Measurements from ENCODE around the gene TMEM41A.
"Not testable (repeated sequence)": the region's sequence is repeated elsewhere in the genome, so short reads cannot be mapped to it uniquely, and the experiment has no call there.

Gene TMEM41A

DNA sequence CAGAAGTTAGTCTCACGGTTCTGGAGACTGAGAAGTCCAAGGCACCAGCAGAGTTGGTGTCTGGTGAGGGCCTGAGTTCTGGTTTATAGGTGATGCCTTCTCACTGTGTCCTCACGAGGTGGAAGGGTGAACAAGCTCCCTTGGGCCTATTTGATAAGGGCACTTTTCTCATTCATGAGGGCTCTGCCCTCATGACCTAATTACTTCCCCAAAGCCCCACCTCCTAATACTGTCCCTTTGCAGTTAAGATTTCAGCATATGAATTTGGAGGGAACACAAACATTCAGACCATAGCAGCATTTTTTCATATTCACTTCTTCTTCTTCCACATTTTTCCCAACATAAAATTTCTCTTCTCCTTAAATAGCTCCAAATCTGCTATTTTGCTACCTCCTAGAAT lies 41.5 kb downstream of the TMEM41A start:
- DNase-seq (ENCODE audit: low read depth): no peak
- TF ChIP-seq, protein P1, sequence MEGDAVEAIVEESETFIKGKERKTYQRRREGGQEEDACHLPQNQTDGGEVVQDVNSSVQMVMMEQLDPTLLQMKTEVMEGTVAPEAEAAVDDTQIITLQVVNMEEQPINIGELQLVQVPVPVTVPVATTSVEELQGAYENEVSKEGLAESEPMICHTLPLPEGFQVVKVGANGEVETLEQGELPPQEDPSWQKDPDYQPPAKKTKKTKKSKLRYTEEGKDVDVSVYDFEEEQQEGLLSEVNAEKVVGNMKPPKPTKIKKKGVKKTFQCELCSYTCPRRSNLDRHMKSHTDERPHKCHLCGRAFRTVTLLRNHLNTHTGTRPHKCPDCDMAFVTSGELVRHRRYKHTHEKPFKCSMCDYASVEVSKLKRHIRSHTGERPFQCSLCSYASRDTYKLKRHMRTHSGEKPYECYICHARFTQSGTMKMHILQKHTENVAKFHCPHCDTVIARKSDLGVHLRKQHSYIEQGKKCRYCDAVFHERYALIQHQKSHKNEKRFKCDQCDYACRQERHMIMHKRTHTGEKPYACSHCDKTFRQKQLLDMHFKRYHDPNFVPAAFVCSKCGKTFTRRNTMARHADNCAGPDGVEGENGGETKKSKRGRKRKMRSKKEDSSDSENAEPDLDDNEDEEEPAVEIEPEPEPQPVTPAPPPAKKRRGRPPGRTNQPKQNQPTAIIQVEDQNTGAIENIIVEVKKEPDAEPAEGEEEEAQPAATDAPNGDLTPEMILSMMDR (conservative IDR thresholded peaks at IDR 0.05; ENCODE audit: low read depth, low read length): no peak
- H3K4me3 ChIP-seq (ENCODE audit: low read length): no peak overlapping the region

DNA sequence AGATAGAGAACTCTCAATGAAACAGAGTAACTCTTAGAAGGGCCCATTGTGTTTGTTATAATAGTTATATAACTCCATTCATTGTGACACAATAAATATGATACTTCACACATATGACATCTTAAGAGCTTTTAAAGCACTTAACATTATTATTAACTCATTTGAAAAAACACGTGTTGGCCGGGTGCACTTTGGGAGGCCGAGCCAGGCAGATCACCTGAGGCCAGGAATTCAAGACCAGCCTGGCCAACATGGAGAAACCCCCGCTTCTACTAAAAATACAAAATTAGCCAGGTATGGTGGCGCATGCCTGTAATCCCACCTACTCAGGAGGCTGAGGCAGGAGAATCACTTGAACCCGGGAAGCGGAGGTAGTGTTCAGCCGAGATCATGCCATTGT lies 47.4 kb downstream of the TMEM41A start:
- not testable (repeated sequence) for DNase-seq (ENCODE audit: low read depth); H3K4me3 ChIP-seq (ENCODE audit: low read length)

DNA sequence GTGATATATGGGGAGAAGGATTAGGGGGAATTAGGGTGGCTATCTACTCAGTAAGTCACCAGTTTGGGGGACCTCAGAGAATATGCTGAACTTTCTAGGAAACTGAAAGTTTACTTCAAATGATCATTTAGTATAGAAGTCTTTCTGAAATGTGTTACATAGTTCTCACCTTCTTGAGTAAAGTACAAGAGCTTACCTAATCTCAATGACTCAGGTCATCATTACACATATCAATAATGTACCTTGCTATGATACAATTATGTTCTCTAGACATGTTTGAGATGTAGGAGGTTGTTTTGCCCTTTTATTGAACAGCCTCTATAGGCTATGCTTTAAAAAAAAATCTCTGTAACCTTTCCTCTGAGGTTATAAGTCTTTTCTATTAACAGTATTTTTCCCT lies 50.7 kb downstream of the TMEM41A start:
- no peak overlapping the region for H3K4me3 ChIP-seq (ENCODE audit: low read length)
- TF ChIP-seq, protein P1 (conservative IDR thresholded peaks at IDR 0.05; ENCODE audit: low read depth, low read length): no peak
- no peak for DNase-seq (ENCODE audit: low read depth)

DNA sequence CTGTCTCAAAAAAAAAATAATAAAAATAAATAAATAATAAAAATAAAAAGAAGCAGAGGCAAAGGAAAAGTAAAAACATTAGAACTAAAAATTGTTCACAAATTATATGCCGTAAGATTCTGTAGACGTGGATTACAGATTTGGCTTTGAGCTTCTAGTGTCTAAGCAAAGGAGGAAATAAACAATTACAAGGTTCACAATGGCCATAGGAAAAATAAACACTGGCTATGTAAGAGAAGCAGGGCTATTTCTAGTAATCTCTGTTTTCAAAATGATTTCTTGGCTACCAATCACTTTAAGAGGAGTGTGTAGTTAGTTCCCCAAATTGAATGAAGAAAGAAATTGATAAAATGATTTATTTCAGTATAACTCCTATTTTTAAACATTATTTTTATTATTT lies 54.5 kb downstream of the TMEM41A start:
- DNase-seq (ENCODE audit: low read depth): no peak
- H3K4me3 ChIP-seq (ENCODE audit: low read length): no peak overlapping the region
- TF ChIP-seq, protein P1 (conservative IDR thresholded peaks at IDR 0.05; ENCODE audit: low read depth, low read length): no peak

DNA sequence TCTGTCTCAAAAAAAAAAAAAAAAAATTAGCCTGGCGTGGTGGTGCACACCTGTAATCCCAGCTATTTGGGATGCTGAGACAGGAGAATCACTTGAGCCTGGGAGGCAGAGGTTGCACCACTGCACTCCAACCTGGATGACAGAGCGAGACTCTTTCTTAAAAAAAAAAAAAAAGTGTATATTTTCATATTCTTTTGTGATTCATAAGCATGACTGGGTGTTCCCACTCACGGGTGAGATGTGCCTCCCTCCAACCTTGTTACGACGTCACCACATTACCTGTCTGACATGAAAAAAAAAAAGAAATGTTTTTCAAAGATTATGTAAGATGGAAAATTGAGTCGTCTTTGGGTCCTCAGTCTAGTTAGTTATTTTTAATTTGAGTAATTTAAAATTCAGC lies 56.8 kb downstream of the TMEM41A start:
- DNase-seq (ENCODE audit: low read depth): no peak
- no peak overlapping the region for H3K4me3 ChIP-seq (ENCODE audit: low read length)
- TF ChIP-seq, protein P1 (conservative IDR thresholded peaks at IDR 0.05; ENCODE audit: low read depth, low read length): no peak

DNA sequence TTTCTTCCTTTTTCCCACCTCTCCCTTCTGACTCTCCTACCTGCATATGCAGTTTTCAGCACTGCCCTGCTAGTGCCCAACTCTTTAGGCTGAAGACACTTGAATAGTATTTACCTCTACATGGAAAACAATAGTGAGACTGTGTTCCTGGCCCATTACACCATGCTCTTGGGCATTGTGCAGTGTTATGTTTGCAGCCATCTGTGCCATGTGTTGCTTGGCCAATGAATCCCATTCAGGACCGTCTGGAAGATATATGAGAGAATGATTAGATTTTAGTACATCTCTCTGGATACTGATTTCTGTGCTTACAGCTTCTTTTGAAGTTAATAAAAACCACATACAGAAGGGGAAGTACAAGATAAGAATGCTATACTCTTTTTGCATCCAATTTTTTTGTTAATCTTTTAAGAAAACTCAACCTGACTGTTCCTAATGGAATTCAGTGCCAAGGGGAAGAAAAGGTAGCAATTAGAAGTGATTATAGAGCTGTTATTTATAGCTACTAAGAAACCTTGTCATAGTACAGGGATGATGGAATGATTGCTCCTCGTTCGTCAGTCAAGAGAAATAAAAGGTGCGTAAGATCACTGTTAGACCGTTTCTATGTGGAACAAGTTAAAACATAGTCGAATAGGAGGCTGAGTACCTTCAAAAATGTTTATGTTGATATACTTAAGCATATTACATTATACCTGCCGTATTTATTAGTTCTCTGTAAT lies 58.9 kb downstream of the TMEM41A start:
- no peak overlapping the region for H3K4me3 ChIP-seq (ENCODE audit: low read length)
- DNase-seq (ENCODE audit: low read depth): no peak
- TF ChIP-seq, protein P1 (conservative IDR thresholded peaks at IDR 0.05; ENCODE audit: low read depth, low read length): no peak
